GM21515 (cell line): Measurements from ENCODE around the gene DEDD2.

Experiments
- ATAC-seq: cut with Tn5 transposase; IDR thresholded peaks from one replicate; pipeline ENCODE4 v1.9.1; 2021; ENCODE audit not compliant: unreplicated experiment

DEDD2 gene

GRCh38 chr19:42249149-42249750, 31.8 kb upstream of the DEDD2 start:
- ATAC-seq, result no peak

GRCh38 chr19:42248270-42249148, 31.0 kb upstream of the DEDD2 start:
- no peak for ATAC-seq

- no peak for ATAC-seq
These were observed 30.2 kb upstream of the DEDD2 start for GRCh38 chr19:42247640-42248199.

- no peak for ATAC-seq
These were observed 29.6 kb upstream of the DEDD2 start for GRCh38 chr19:42246922-42247639.

GRCh38 chr19:42246143-42246921, 28.9 kb upstream of the DEDD2 start:
- no peak for ATAC-seq

- ATAC-seq, result no peak
These were observed 27.8 kb upstream of the DEDD2 start for GRCh38 chr19:42245231-42245630.

- ATAC-seq, result peak; percentile 39
These were observed 27.1 kb upstream of the DEDD2 start for GRCh38 chr19:42244347-42245220.

GRCh38 chr19:42242512-42243409, 25.3 kb upstream of the DEDD2 start, which contains the start of gene GSK3A:
TSS of gene GSK3A (minus strand) at chr19:42242602. CDS start at chr19:42242465, 137 bp downstream.
- ATAC-seq, result peak; percentile 58

GRCh38 chr19:42242069-42242511, 24.6 kb upstream of the DEDD2 start:
- no peak for ATAC-seq

GRCh38 chr19:42241279-42241678, 23.8 kb upstream of the DEDD2 start:
- ATAC-seq, result no peak

- no peak for ATAC-seq
These were observed 22.2 kb upstream of the DEDD2 start for GRCh38 chr19:42239544-42240220.

- ATAC-seq, result no peak
These were observed 17.7 kb upstream of the DEDD2 start for GRCh38 chr19:42235181-42235580.

- no peak for ATAC-seq
These were observed 16.9 kb upstream of the DEDD2 start for GRCh38 chr19:42234364-42234763.

GRCh38 chr19:42233678-42234292, 16.3 kb upstream of the DEDD2 start:
- ATAC-seq, result no peak

- no peak for ATAC-seq
These were observed 15.6 kb upstream of the DEDD2 start for GRCh38 chr19:42233106-42233505.

GRCh38 chr19:42232435-42232834, 15.0 kb upstream of the DEDD2 start:
- no peak for ATAC-seq

- ATAC-seq, result no peak
These were observed 13.1 kb upstream of the DEDD2 start for GRCh38 chr19:42230571-42230970.
